OCI-LY3 (cell line): ENCODE results near the gene KCNIP4.

Experiments
- EZH2phosphoT487 ChIP-seq: fragments of 200-600 bp; shearing (Covaris generic); IDR thresholded peaks from 2 replicates; pipeline ENCODE4 v1.6.1; 2018; ENCODE audit warnings: antibody characterized with exemption, mixed run types, low read depth
- TF ChIP-seq, protein P1 (sequence below): fragments of 200-600, 300-600 bp; sonication (generic); IDR thresholded peaks from 2 replicates; pipeline ENCODE4 v1.5.1; 2014; ENCODE audit warnings: antibody characterized with exemption, low read length, low read depth

DNA sequence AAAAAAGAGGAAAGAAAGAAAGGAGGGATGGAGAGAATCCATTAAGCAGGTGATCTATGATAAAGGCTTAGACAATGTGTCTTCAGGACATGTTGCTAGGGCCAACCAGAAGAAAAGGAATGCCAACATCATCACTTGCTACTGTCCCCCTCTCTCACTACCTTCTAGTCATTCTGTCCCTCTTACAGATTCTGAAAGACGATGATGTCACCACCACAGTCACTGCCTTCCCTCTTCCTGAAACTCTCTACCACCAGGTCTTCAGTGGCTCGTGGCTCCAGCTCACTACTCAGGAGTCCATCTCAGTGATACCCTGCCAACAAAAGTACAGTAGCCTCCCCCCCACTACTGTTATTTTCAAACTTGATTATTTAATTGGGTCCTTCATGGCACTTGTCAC is 64.0 kb downstream of the KCNIP4 start:
- TF ChIP-seq, protein P1, sequence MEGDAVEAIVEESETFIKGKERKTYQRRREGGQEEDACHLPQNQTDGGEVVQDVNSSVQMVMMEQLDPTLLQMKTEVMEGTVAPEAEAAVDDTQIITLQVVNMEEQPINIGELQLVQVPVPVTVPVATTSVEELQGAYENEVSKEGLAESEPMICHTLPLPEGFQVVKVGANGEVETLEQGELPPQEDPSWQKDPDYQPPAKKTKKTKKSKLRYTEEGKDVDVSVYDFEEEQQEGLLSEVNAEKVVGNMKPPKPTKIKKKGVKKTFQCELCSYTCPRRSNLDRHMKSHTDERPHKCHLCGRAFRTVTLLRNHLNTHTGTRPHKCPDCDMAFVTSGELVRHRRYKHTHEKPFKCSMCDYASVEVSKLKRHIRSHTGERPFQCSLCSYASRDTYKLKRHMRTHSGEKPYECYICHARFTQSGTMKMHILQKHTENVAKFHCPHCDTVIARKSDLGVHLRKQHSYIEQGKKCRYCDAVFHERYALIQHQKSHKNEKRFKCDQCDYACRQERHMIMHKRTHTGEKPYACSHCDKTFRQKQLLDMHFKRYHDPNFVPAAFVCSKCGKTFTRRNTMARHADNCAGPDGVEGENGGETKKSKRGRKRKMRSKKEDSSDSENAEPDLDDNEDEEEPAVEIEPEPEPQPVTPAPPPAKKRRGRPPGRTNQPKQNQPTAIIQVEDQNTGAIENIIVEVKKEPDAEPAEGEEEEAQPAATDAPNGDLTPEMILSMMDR: no peak
- TF ChIP-seq EZH2phosphoT487: no peak
